ENCODE data around the gene PHEX.

Gene PHEX

GRCh38 chrX:22097012-22097694 lies 65.0 kb downstream of the PHEX start:
- Histone ChIP-seq H3K9me3 (ENCODE audit: control insufficient read depth, low read length) (no peaks in the 10 kb centered on the region), H3K4me1 (ENCODE audit: control insufficient read depth, insufficient read depth, low read length, poor library complexity, severe bottlenecking) (peaks cover 4% of the 10 kb centered on the region), H3K4me3 (ENCODE audit: extremely low read depth, insufficient read depth, low read length, poor library complexity, severe bottlenecking) (no peak overlapping the region), H3K27ac (ENCODE audit: low read depth, low read length, severe bottlenecking) (no peak overlapping the region), H3K36me3 (ENCODE audit: control insufficient read depth, insufficient read depth, low read length) (no peaks in the 10 kb centered on the region)
- WGBS, 2 experiments (ENCODE audit: insufficient coverage in 2 of 2), result no CpG with 5 or more reads among the region's 1 CpG

GRCh38 chrX:22105231-22105630 lies 73.1 kb downstream of the PHEX start:
- WGBS, 2 experiments (ENCODE audit: insufficient coverage in 2 of 2), result 95% methylated on average over 3 of the region's 6 CpGs; no CpG with 5 or more reads in 1 of the 2 experiments
- Histone ChIP-seq H3K4me3 (ENCODE audit: extremely low read depth, insufficient read depth, low read length, poor library complexity, severe bottlenecking) (no peak overlapping the region), H3K4me1 (ENCODE audit: control insufficient read depth, insufficient read depth, low read length, poor library complexity, severe bottlenecking) (peaks cover 2% of the 10 kb centered on the region), H3K9me3 (ENCODE audit: control insufficient read depth, low read length) (no peaks in the 10 kb centered on the region), H3K27ac (ENCODE audit: low read depth, low read length, severe bottlenecking) (no peak overlapping the region), H3K36me3 (ENCODE audit: control insufficient read depth, insufficient read depth, low read length) (no peaks in the 10 kb centered on the region)

GRCh38 chrX:22105971-22106370 lies 73.8 kb downstream of the PHEX start:
- no peak overlapping the region for H3K27ac ChIP-seq (ENCODE audit: low read depth, low read length, severe bottlenecking)
- peaks cover 2% of the 10 kb centered on the region for H3K4me1 ChIP-seq (ENCODE audit: control insufficient read depth, insufficient read depth, low read length, poor library complexity, severe bottlenecking)
- no peaks in the 10 kb centered on the region for H3K36me3 ChIP-seq (ENCODE audit: control insufficient read depth, insufficient read depth, low read length)
- 83% methylated on average over 1 of the region's 2 CpGs; no CpG with 5 or more reads in 1 of the 2 experiments for WGBS, 2 experiments (ENCODE audit: insufficient coverage in 2 of 2)
- H3K4me3 ChIP-seq (ENCODE audit: extremely low read depth, insufficient read depth, low read length, poor library complexity, severe bottlenecking), result no peak overlapping the region
- H3K9me3 ChIP-seq (ENCODE audit: control insufficient read depth, low read length), result no peaks in the 10 kb centered on the region

GRCh38 chrX:22109442-22109841 lies 77.3 kb downstream of the PHEX start:
- H3K27ac ChIP-seq (ENCODE audit: low read depth, low read length, severe bottlenecking), result no peak overlapping the region
- WGBS, 2 experiments (ENCODE audit: insufficient coverage in 2 of 2), result 80% methylated on average over 1 of the region's 1 CpG; no CpG with 5 or more reads in 1 of the 2 experiments
- H3K4me1 ChIP-seq (ENCODE audit: control insufficient read depth, insufficient read depth, low read length, poor library complexity, severe bottlenecking), result peaks cover 2% of the 10 kb centered on the region
- H3K36me3 ChIP-seq (ENCODE audit: control insufficient read depth, insufficient read depth, low read length), result no peaks in the 10 kb centered on the region
- H3K4me3 ChIP-seq (ENCODE audit: extremely low read depth, insufficient read depth, low read length, poor library complexity, severe bottlenecking), result no peak overlapping the region
- no peaks in the 10 kb centered on the region for H3K9me3 ChIP-seq (ENCODE audit: control insufficient read depth, low read length)

DNA sequence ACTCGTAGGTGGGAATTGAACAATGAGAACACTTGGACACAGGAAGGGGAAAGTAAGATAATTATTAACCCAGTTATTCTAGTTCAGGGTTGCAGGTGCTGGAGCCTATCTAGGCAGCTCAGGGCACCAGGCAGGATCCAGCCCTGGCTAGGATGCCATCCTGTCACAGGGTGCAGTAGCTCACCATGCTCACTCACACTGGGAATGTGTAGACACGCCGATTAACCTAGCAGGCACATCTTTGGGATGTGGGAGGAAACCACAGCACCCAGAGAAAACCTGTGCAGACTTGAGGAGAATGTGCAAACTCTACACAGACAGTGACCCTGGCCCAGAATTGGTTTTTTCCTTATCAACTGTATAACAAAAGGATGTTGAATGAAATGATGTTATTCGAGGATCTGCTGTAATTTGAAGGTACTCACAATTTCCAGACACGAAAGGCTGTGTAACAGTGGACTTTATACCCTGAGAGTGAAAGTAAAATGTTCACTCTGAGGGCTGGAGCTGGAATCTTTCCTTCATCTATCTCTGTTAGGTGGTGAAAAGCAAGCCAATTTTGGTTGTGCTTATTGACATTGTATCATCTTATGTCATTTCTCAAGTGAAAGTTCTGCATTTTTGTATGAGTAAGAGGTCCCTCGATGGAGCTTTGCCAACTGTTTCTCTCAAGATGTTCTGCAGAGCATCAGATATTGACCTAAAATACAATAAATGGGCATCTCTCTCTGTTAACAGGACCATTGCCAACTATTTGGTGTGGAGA lies 78.8 kb downstream of the PHEX start:
- 80% methylated on average over 1 of the region's 6 CpGs; no CpG with 5 or more reads in 1 of the 2 experiments for WGBS, 2 experiments (ENCODE audit: insufficient coverage in 2 of 2)
- Histone ChIP-seq H3K4me1 (ENCODE audit: control insufficient read depth, insufficient read depth, low read length, poor library complexity, severe bottlenecking) (peaks cover 2% of the 10 kb centered on the region), H3K4me3 (ENCODE audit: extremely low read depth, insufficient read depth, low read length, poor library complexity, severe bottlenecking) (no peak overlapping the region), H3K27ac (ENCODE audit: low read depth, low read length, severe bottlenecking) (no peak overlapping the region), H3K9me3 (ENCODE audit: control insufficient read depth, low read length) (no peaks in the 10 kb centered on the region), H3K36me3 (ENCODE audit: control insufficient read depth, insufficient read depth, low read length) (no peaks in the 10 kb centered on the region)

DNA sequence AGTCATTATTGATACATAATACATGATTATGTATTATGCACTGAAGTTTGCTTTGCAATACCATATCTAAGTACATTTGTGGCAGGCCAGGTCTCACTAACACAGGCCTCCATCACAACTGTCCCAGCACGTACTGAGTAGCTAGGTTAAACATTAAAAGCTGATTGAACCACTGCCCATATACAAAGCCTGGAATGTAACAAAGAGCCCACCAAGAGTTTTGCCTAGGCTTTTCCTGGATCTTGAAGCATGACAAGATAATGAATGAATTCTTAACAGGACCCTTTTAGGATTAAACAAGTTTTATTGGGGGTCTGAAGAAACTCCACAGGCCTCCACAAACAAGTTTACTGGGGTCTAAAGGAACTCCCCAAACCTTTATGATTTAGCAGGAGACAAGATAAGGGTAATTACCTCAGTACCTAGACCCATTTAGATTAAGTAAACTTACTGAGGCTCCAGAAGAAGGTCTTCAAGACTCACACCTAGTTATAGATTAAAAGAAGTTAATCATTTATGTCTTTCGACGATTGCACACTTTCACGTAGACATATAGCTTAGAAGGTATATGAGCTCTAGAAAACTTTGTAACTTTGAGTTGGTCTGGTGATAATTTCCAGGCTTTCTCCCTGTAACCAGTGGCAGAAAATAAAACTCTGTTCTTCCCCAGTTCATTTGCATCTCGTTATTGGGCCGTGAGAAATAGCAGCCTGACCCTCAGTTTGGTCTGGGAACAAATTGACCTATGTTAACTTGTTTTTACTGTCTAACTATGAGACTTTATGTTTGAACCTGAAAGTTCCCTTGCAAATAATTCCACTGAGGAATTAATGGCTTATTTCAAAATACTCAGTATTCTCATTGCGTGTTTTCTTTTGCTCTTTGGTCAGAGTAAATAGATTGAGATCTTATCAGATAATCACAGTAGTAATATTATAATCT lies 84.8 kb downstream of the PHEX start:
- no peaks in the 10 kb centered on the region for H3K9me3 ChIP-seq (ENCODE audit: control insufficient read depth, low read length)
- H3K4me1 ChIP-seq (ENCODE audit: control insufficient read depth, insufficient read depth, low read length, poor library complexity, severe bottlenecking), result peaks cover 3% of the 10 kb centered on the region
- no peak overlapping the region for H3K27ac ChIP-seq (ENCODE audit: low read depth, low read length, severe bottlenecking)
- H3K4me3 ChIP-seq (ENCODE audit: extremely low read depth, insufficient read depth, low read length, poor library complexity, severe bottlenecking), result no peak overlapping the region
- no peaks in the 10 kb centered on the region for H3K36me3 ChIP-seq (ENCODE audit: control insufficient read depth, insufficient read depth, low read length)
- WGBS, 2 experiments (ENCODE audit: insufficient coverage in 2 of 2), result 93% methylated on average over 2 of the region's 7 CpGs; no CpG with 5 or more reads in 1 of the 2 experiments

DNA sequence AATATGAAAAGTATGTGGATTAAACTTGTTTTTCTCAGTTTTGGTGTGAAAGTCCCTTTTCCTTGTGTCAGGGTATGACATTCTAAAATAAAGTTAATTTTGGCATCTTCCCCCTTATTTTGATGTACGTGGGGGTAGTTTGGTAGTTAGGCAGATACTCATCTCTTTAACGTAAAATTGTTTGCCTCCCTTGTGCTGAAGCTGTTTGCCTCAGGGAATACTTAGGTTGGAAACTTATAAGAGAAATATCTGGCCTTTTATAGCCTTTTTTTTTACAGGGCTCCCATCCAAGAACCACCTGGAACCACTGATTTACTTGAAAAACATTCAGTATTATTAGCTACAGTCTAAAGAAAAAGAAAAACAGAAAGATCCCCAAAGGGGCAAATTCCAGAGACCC lies 85.5 kb downstream of the PHEX start:
- H3K9me3 ChIP-seq (ENCODE audit: control insufficient read depth, low read length), result no peaks in the 10 kb centered on the region
- H3K4me3 ChIP-seq (ENCODE audit: extremely low read depth, insufficient read depth, low read length, poor library complexity, severe bottlenecking), result no peak overlapping the region
- peaks cover 3% of the 10 kb centered on the region for H3K4me1 ChIP-seq (ENCODE audit: control insufficient read depth, insufficient read depth, low read length, poor library complexity, severe bottlenecking)
- H3K36me3 ChIP-seq (ENCODE audit: control insufficient read depth, insufficient read depth, low read length), result no peaks in the 10 kb centered on the region
- no CpG with 5 or more reads among the region's 2 CpGs for WGBS, 2 experiments (ENCODE audit: insufficient coverage in 2 of 2)
- no peak overlapping the region for H3K27ac ChIP-seq (ENCODE audit: low read depth, low read length, severe bottlenecking)

- Histone ChIP-seq H3K4me1 (ENCODE audit: control insufficient read depth, insufficient read depth, low read length, poor library complexity, severe bottlenecking) (peaks cover 3% of the 10 kb centered on the region), H3K27ac (ENCODE audit: low read depth, low read length, severe bottlenecking) (no peak overlapping the region), H3K4me3 (ENCODE audit: extremely low read depth, insufficient read depth, low read length, poor library complexity, severe bottlenecking) (no peak overlapping the region), H3K36me3 (ENCODE audit: control insufficient read depth, insufficient read depth, low read length) (no peaks in the 10 kb centered on the region), H3K9me3 (ENCODE audit: control insufficient read depth, low read length) (no peaks in the 10 kb centered on the region)
- 74% methylated on average over 4 of the region's 10 CpGs; no CpG with 5 or more reads in 1 of the 2 experiments for WGBS, 2 experiments (ENCODE audit: insufficient coverage in 2 of 2)
Measured at GRCh38 chrX:22118161-22118830, 86.2 kb downstream of the PHEX start.

- H3K4me3 ChIP-seq (ENCODE audit: extremely low read depth, insufficient read depth, low read length, poor library complexity, severe bottlenecking), result no peak overlapping the region
- H3K27ac ChIP-seq (ENCODE audit: low read depth, low read length, severe bottlenecking), result no peak overlapping the region
- H3K4me1 ChIP-seq (ENCODE audit: control insufficient read depth, insufficient read depth, low read length, poor library complexity, severe bottlenecking), result peaks cover 3% of the 10 kb centered on the region
- H3K9me3 ChIP-seq (ENCODE audit: control insufficient read depth, low read length), result no peaks in the 10 kb centered on the region
- no peaks in the 10 kb centered on the region for H3K36me3 ChIP-seq (ENCODE audit: control insufficient read depth, insufficient read depth, low read length)
- WGBS, 2 experiments (ENCODE audit: insufficient coverage in 2 of 2), result no CpG with 5 or more reads among the region's 3 CpGs
Measured at GRCh38 chrX:22121161-22121560, 89.0 kb downstream of the PHEX start.

DNA sequence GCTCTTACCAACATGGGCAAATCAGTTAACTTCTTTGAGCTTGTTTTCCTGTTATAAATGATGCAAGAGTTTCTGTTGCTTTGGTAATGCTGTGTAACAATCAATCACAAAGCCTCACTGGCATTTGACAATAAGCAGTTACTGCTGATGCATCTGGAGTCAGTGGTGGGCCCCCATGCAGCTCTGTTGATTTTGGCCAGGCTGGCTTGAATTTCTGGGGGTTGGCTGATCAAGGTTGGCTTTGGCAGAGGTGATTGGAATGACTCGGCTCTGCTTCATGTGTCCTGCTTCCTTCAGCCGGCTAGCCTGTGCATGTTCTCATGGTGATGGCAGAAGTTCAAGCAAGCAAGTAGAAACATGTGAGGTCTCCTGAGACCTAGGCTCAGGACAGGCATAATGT lies 90.4 kb downstream of the PHEX start:
- Histone ChIP-seq H3K4me1 (ENCODE audit: control insufficient read depth, insufficient read depth, low read length, poor library complexity, severe bottlenecking) (peaks cover 3% of the 10 kb centered on the region), H3K9me3 (ENCODE audit: control insufficient read depth, low read length) (no peaks in the 10 kb centered on the region), H3K4me3 (ENCODE audit: extremely low read depth, insufficient read depth, low read length, poor library complexity, severe bottlenecking) (no peak overlapping the region), H3K36me3 (ENCODE audit: control insufficient read depth, insufficient read depth, low read length) (no peaks in the 10 kb centered on the region), H3K27ac (ENCODE audit: low read depth, low read length, severe bottlenecking) (no peak overlapping the region)
- WGBS, 2 experiments (ENCODE audit: insufficient coverage in 2 of 2), result no CpG with 5 or more reads among the region's 2 CpGs
